PC-9 (cell line): Measurements from ENCODE around the gene CAP2. TPM values are rescaled to one million over a fixed set of nuclear protein-coding genes. Genes with fewer than 3 reads are reported as not detected.

ENCODE experiments used
- BruUV-seq: library from RNA; stranded (reverse); fragments of 400-500 nt; replicated peaks from 2 replicates; lab custom pipeline; 2021; lab: Mats Ljungman, UMichigan
- CTCF ChIA-PET: fragments of 300-600 bp; sonication (Branson Sonifier 250); formaldehyde crosslinking; loops from one replicate; lab custom pipeline; 2022; ENCODE audit warnings: antibody characterized with exemption; lab: Charles Lee
- POLR2A ChIA-PET: fragments of 300-600 bp; sonication (Branson Sonifier 250); formaldehyde crosslinking; loops from one replicate; lab custom pipeline; 2022; ENCODE audit warnings: antibody characterized with exemption; ENCODE audit not compliant: unreplicated experiment; lab: Charles Lee
- DNase-seq, 2 experiments: peaks; one replicate each; pipeline versions ENCODE4 v3.0.0 to v3.0.0-alpha.2; 2015 to 2022; ENCODE audit warnings: mixed read lengths in 1 of 2
- H2AFZ ChIP-seq: fragments of 200-600 bp; sonication (generic); 2 replicates; pipeline ENCODE4 v1.8.1; 2017; ENCODE audit warnings: antibody characterized with exemption
- H3F3A ChIP-seq: fragments of 200-600 bp; sonication (generic); 2 replicates; pipeline ENCODE4 v1.8.1; 2017; ENCODE audit warnings: antibody characterized with exemption, mild to moderate bottlenecking, low read depth; ENCODE audit not compliant: insufficient read depth
- H3K27ac ChIP-seq: fragments of 200-600 bp; sonication (generic); 2 replicates; pipeline ENCODE4 v1.6.1; 2016; ENCODE audit warnings: mixed run types
- H3K27me3 ChIP-seq: fragments of 200-600 bp; sonication (generic); 2 replicates; pipeline ENCODE4 v1.6.1; 2016; ENCODE audit warnings: low read depth, mixed run types; ENCODE audit not compliant: insufficient read depth
- H3K36me3 ChIP-seq: fragments of 200-600 bp; sonication (generic); 2 replicates; pipeline ENCODE4 v1.6.1; 2016; ENCODE audit warnings: low read depth, mixed run types
- H3K4me1 ChIP-seq: fragments of 200-600 bp; sonication (generic); replicated peaks from 2 replicates; pipeline ENCODE4 v1.6.1; 2016; ENCODE audit warnings: mixed run types; ENCODE audit not compliant: insufficient read depth
- H3K4me2 ChIP-seq: fragments of 200-600 bp; sonication (generic); 2 replicates; pipeline ENCODE4 v1.6.1; 2017; ENCODE audit warnings: mixed run types
- H3K4me3 ChIP-seq: fragments of 200-600 bp; sonication (generic); 2 replicates; pipeline ENCODE4 v1.6.1; 2016; ENCODE audit warnings: mixed run types
- H3K79me2 ChIP-seq: fragments of 200-600 bp; sonication (generic); 2 replicates; pipeline ENCODE4 v1.6.1; 2017; ENCODE audit warnings: low read depth, mixed run types
- H3K9me2 ChIP-seq: fragments of 200-600 bp; sonication (generic); 2 replicates; pipeline ENCODE4 v1.8.1; 2017; ENCODE audit warnings: mild to moderate bottlenecking; ENCODE audit not compliant: insufficient read depth
- H3K9me3 ChIP-seq: fragments of 200-600 bp; sonication (generic); 2 replicates; pipeline ENCODE4 v1.8.1; 2016; ENCODE audit warnings: low read depth; ENCODE audit not compliant: insufficient read depth
- H4K20me1 ChIP-seq: fragments of 200-600 bp; sonication (generic); 2 replicates; pipeline ENCODE4 v1.8.1; 2017; ENCODE audit not compliant: insufficient read depth
- EZH2 ChIP-seq: fragments of 200-600 bp; sonication (generic); IDR thresholded peaks from 2 replicates; pipeline ENCODE4 v1.8.0; 2017; ENCODE audit warnings: antibody characterized with exemption, low read depth
- intact Hi-C: fragments of 100-400 bp; cut with micrococcal nuclease; formaldehyde crosslinking; loops from one replicate; pipeline ENCODE4 v1.10.0; 2022; ENCODE audit not compliant: unreplicated experiment
- total RNA-seq: library from RNA; stranded (reverse); gene quantifications from 2 replicates; pipeline ENCODE4 v1.2.3, GENCODE V29; 2021
- TF ChIP-seq, protein P1 (sequence below): fragments of 200-600 bp; sonication (generic); conservative IDR thresholded peaks from 2 replicates; pipeline ENCODE4 v1.6.1; 2017; ENCODE audit warnings: mixed run types, antibody characterized with exemption, mild to moderate bottlenecking, moderate library complexity

CAP2 gene
- total RNA-seq, 1 experiment from 2014 or later: 12.0 TPM

DNA sequence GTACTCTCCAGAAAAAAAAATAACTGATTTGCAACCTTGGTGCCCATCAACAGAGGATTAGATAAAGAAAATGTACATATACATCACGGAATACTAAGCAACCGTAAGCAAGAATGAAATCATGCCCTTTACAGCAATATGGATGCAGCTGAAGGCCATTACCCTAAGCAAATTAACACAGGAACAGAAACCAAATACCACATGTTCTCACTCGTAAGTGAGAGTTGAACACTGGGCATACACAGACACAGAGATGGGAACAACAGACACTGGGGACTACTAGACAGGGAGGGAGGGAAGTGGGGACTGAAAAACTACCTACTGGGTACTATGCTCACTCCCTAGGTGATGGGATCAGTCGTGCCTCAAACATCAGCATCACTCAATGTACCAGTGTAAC is 32.8 kb upstream of the CAP2 start:
- POLR2A ChIA-PET: no interaction called here
- no TSS peak for BruUV-seq
- CTCF ChIA-PET: no interaction called here
- no peaks in the 10 kb centered on the region for H3F3A ChIP-seq
- H3K9me2 ChIP-seq: no peaks in the 10 kb centered on the region; the same call in 1 of the 2 replicates
- intact Hi-C loops: no loop called here
- H3K36me3 ChIP-seq: no peaks in the 10 kb centered on the region
- DNase-seq: no peak
- no peaks in the 10 kb centered on the region for H3K9me3 ChIP-seq
- no peaks in the 10 kb centered on the region for H4K20me1 ChIP-seq
- no peaks in the 10 kb centered on the region for H3K27me3 ChIP-seq
- TF ChIP-seq, protein P1, sequence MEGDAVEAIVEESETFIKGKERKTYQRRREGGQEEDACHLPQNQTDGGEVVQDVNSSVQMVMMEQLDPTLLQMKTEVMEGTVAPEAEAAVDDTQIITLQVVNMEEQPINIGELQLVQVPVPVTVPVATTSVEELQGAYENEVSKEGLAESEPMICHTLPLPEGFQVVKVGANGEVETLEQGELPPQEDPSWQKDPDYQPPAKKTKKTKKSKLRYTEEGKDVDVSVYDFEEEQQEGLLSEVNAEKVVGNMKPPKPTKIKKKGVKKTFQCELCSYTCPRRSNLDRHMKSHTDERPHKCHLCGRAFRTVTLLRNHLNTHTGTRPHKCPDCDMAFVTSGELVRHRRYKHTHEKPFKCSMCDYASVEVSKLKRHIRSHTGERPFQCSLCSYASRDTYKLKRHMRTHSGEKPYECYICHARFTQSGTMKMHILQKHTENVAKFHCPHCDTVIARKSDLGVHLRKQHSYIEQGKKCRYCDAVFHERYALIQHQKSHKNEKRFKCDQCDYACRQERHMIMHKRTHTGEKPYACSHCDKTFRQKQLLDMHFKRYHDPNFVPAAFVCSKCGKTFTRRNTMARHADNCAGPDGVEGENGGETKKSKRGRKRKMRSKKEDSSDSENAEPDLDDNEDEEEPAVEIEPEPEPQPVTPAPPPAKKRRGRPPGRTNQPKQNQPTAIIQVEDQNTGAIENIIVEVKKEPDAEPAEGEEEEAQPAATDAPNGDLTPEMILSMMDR: no peak
- TF ChIP-seq EZH2: no peak
- no peak overlapping the region for H3K4me2 ChIP-seq
- no peak overlapping the region for H3K4me3 ChIP-seq
- no peak overlapping the region for H2AFZ ChIP-seq
- no peaks in the 10 kb centered on the region for H3K4me1 ChIP-seq
- no peak overlapping the region for H3K27ac ChIP-seq
- no peaks in the 10 kb centered on the region for H3K79me2 ChIP-seq

- Histone ChIP-seq H2AFZ (no peak overlapping the region), H3K36me3 (no peaks in the 10 kb centered on the region), H3K79me2 (no peaks in the 10 kb centered on the region), H3F3A (no peaks in the 10 kb centered on the region), H3K4me3 (no peak overlapping the region), H3K9me3 (no peaks in the 10 kb centered on the region), H3K4me2 (no peak overlapping the region), H3K27ac (no peak overlapping the region), H3K27me3 (no peaks in the 10 kb centered on the region), H3K9me2 (no peaks in the 10 kb centered on the region; the same call in 1 of the 2 replicates), H4K20me1 (no peaks in the 10 kb centered on the region), H3K4me1 (no peaks in the 10 kb centered on the region)
- ChIA-PET CTCF (no interaction called here), POLR2A (no interaction called here)
- no peak for DNase-seq
- intact Hi-C loops: no loop called here
- BruUV-seq: no TSS peak
- TF ChIP-seq EZH2: no peak
- TF ChIP-seq, protein P1: no peak
Observed at GRCh38 chr6:17361013-17361412, 32.4 kb upstream of the CAP2 start.

- H3K9me2 ChIP-seq: no peaks in the 10 kb centered on the region
- ChIA-PET POLR2A (no interaction called here), CTCF (no interaction called here)
- no peaks in the 10 kb centered on the region for H3K4me1 ChIP-seq
- no peaks in the 10 kb centered on the region for H3F3A ChIP-seq
- no peaks in the 10 kb centered on the region for H3K27me3 ChIP-seq
- H3K4me2 ChIP-seq: no peak overlapping the region
- intact Hi-C loops: no loop called here
- no peak for TF ChIP-seq EZH2
- TF ChIP-seq, protein P1: no peak
- no peak overlapping the region for H3K27ac ChIP-seq
- no peak for DNase-seq
- no peaks in the 10 kb centered on the region for H3K79me2 ChIP-seq
- no peaks in the 10 kb centered on the region for H3K36me3 ChIP-seq
- H2AFZ ChIP-seq: no peak overlapping the region
- H3K4me3 ChIP-seq: no peak overlapping the region
- no TSS peak for BruUV-seq
- peaks cover 10% of the 10 kb centered on the region for H3K9me3 ChIP-seq
- H4K20me1 ChIP-seq: no peaks in the 10 kb centered on the region
Observed at GRCh38 chr6:17365961-17366360, 27.4 kb upstream of the CAP2 start.
